Effector memory CD8-positive, alpha-beta T cell (primary cell): Measurements from ENCODE around the gene CDH26.
A peak's percentile ranks its signal among the peaks of the same experiment; 100 is the strongest.
"Not testable (repeated sequence)": the region's sequence is repeated elsewhere in the genome, so short reads cannot be mapped to it uniquely, and the experiment has no call there.

Source experiments
- ATAC-seq: fragments of 150-1000 bp; cut with Tn5 transposase; replicated peaks from 2 replicates; pipeline ENCODE4 v1.10.0; 2021; ENCODE audit warnings: mild to moderate bottlenecking, moderate library complexity
- DNase-seq, 3 experiments: peaks; one replicate each; pipeline ENCODE4 v3.0.0; 2021
- H3K27ac Mint-ChIP-seq, 2 donors: one replicate each; pipeline ENCODE4 v1.8.0; 2022; ENCODE audit warnings: mild to moderate bottlenecking in 2 of 2, mixed read lengths in 2 of 2, moderate library complexity in 2 of 2
- H3K27me3 Mint-ChIP-seq, 2 donors: one replicate each; pipeline ENCODE4 v1.8.0; 2022; ENCODE audit warnings: mixed read lengths in 2 of 2
- H3K36me3 Mint-ChIP-seq: one replicate; pipeline ENCODE4 v1.8.0; 2022; ENCODE audit warnings: mild to moderate bottlenecking, moderate library complexity, mixed read lengths; ENCODE audit not compliant: insufficient read depth
- H3K4me1 Mint-ChIP-seq, 2 donors: one replicate each; pipeline ENCODE4 v1.8.0; 2022; ENCODE audit warnings: low read depth in 2 of 2, mixed read lengths in 2 of 2
- H3K4me3 Mint-ChIP-seq, 2 donors: one replicate each; pipeline ENCODE4 v1.8.0; 2022; ENCODE audit warnings: mild to moderate bottlenecking in 2 of 2, mixed read lengths in 2 of 2, moderate library complexity in 2 of 2
- H3K9me3 Mint-ChIP-seq, 2 donors: one replicate each; pipeline ENCODE4 v1.8.0; 2022; ENCODE audit warnings: mixed read lengths in 2 of 2

The CDH26 gene

DNA sequence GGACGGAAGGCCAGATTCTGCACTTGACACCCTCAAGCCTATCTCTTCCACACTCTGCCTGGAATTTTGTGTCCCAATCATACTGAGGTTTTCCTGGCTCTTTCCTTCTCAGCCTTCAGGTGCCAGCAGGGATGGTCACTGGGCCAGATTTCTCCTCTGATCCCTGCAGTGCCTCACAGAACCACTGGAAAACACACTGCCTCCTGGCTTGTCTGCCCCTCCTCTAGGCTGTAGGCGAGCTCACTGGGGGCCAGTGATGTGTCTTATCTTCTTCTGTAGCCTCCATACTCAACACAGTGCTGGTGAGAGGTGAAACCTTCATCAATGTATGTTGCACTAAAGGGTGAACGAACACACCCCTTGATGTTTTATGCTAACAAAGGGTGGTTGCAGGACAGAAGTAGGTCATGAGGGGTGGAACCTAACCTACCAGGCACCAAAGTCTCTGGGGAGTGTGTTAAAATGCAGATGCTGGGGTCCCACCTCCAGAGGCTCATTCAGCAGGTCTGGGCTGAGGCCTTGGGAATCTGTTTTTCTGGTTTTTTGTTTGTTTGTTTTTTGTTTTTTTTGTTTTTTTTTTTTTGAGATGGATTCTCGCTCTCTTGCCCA lies 80.3 kb downstream of the CDH26 start:
- ATAC-seq = no peak
- Mint-ChIP-seq H3K4me1 (peaks cover 0 to 3% of the 10 kb centered on the region in 2 donors), H3K27me3 (peaks cover 18 to 47% of the 10 kb centered on the region in 2 donors), H3K27ac (no peak overlapping the region), H3K36me3 (no peaks in the 10 kb centered on the region), H3K9me3 (peaks cover 0 to 1% of the 10 kb centered on the region in 2 donors), H3K4me3 (no peak overlapping the region)
- no peak for DNase-seq

DNA sequence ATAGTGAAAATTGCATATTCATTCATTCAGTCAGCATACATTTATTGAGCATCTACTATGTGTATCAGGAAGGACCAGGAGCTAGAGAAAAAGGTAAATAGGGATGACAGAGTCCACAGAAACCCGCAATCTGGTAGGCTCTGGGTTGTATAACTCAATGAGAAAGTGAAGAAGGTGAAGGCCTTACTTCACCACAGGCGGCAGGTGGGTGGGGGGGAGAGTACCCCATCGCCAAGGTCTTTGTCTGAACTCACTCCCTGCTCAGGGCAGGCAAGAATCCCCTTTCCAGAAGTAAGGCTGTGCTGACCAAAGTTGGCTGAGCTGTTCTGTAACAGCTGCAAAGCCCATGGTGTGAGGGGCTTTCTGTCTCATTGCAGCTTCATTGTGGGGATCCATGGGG lies 81.3 kb downstream of the CDH26 start:
- ATAC-seq (no peak), DNase-seq (no peak)
- Mint-ChIP-seq H3K27me3 (peaks cover 18 to 47% of the 10 kb centered on the region in 2 donors), H3K9me3 (peaks cover 0 to 1% of the 10 kb centered on the region in 2 donors), H3K4me3 (no peak overlapping the region), H3K36me3 (no peaks in the 10 kb centered on the region), H3K27ac (no peak overlapping the region), H3K4me1 (peaks cover 0 to 3% of the 10 kb centered on the region in 2 donors)

DNA sequence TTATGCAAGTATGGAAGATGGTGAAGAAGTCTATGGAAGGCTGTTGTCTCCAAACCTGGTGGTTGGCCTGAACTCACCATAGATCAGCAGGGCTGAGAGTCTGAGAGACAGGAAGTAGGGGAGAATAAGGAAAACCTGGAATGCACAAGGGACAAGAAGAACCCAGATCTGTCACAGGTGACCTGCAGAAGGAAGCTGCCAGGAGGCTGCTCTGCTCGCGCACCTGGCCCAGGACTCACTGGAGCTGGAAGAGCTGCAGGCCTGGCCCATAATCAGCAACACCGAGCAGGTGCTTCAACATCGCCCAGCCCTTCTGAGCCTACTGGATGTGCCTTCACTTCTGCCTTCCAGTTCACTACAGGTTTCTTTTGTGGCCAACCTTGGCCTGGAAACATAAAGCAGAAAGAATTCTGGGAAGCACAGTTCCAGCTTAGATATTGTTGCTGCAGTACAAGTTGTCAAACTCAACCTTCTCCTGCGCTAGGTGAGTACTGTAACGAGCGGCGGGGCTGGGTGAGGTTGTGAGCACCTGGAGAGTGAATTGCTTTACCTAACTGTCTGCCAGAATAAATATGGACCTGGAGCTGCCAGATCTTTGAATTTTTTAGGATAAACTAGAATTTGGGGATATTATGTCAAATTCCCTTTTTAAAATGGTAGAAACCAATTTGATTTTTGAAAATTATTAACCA lies 82.4 kb downstream of the CDH26 start:
- peaks cover 0 to 3% of the 10 kb centered on the region in 2 donors for H3K4me1 Mint-ChIP-seq

DNA sequence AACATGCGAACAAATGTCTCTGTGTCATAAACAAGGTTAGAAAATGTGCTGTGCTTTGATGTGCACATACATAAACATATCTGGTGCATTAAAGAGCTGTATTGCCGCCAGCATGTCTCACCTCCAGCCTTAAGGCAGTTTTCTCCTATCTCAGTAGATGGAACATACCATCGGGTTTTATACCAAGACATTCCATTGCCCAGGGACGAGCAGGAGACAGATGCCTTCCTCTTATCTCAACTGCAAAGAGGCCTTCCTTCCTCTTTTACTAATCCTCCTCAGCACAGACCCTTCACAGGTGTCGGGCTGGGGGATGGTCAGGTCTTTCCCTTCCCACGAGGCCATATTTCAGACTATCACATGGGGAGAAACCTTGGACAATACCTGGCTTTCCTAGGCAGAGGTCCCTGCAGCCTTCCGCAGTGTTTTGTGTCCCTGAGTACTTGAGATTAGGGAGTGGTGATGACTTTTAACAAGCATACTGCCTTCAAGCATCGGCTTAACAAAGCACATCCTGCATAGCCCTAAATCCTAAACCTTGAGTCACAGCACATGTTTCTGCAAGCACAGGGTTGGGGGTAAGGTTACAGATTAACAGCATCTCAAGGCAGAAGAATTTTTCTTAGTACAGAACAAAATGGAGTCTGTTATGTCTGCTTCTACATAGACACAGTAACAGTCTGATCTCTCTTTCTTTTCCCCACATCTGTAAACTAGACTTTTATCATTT lies 83.4 kb downstream of the CDH26 start:
- not testable (repeated sequence) for H3K27ac Mint-ChIP-seq, ATAC-seq, H3K4me3 Mint-ChIP-seq, H3K4me1 Mint-ChIP-seq, H3K9me3 Mint-ChIP-seq, DNase-seq, H3K36me3 Mint-ChIP-seq
- H3K27me3 Mint-ChIP-seq = peaks cover 11 to 38% of the 10 kb centered on the region in 2 donors

More for the DNA sequence above, 82.4 kb downstream of the CDH26 start:
- H3K9me3 Mint-ChIP-seq = peaks cover 0 to 1% of the 10 kb centered on the region in 2 donors
- no peak overlapping the region for H3K4me3 Mint-ChIP-seq
- peaks cover 18 to 47% of the 10 kb centered on the region in 2 donors for H3K27me3 Mint-ChIP-seq
- no peak for ATAC-seq
- H3K27ac Mint-ChIP-seq = no peak overlapping the region
- no peak for DNase-seq
- H3K36me3 Mint-ChIP-seq = no peaks in the 10 kb centered on the region

DNA sequence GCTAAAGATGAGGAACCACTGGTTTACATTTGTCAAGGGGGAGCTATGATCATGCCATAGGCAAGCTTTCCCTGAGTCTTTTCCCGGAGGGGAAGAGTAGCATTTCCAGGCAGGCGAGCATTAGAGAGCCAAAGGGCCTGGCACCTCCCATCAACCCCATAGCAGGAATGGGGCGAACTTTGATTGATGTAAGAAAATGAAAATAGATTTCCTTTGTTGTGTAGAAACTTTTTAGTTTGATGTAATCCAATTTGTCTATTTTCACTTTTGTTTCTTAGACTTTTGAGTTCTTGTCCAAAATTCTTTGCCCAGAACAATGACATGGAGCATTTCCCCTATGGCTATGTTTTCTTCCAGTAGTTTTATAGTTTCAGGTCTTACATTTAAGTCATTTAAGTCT lies 85.2 kb downstream of the CDH26 start:
- Mint-ChIP-seq H3K27me3 (peaks cover 7 to 26% of the 10 kb centered on the region in 2 donors), H3K36me3 (no peaks in the 10 kb centered on the region), H3K9me3 (no peaks in the 10 kb centered on the region), H3K4me3 (no peak overlapping the region), H3K27ac (no peak overlapping the region), H3K4me1 (no peaks in the 10 kb centered on the region)
- no peak for DNase-seq
- ATAC-seq = no peak

DNA sequence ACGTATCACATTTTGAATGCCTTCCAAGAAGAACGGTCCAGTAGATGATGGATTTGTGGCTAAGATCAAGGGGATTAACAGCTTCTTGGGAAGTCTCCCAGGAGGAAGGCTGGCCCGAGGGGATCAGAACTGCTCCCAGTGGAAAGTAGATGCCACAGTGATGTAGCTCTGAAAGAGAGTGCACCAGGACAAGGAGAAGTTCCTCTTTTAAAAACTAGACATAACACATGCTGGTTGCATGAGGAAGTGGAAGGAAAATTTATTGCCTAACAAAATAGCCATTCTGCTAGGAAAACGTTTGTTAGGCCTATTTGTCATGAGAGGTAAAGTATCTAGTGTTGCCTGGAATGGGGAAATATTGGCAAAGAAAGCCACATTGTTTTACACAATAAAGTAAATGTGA lies 87.8 kb downstream of the CDH26 start:
- no peak overlapping the region for H3K4me3 Mint-ChIP-seq
- H3K36me3 Mint-ChIP-seq = no peaks in the 10 kb centered on the region
- no peaks in the 10 kb centered on the region for H3K4me1 Mint-ChIP-seq
- H3K27ac Mint-ChIP-seq = no peak overlapping the region
- no peak for ATAC-seq
- no peaks in the 10 kb centered on the region for H3K9me3 Mint-ChIP-seq
- peaks cover 0 to under 1% of the 10 kb centered on the region in 2 donors for H3K27me3 Mint-ChIP-seq
- no peak for DNase-seq

DNA sequence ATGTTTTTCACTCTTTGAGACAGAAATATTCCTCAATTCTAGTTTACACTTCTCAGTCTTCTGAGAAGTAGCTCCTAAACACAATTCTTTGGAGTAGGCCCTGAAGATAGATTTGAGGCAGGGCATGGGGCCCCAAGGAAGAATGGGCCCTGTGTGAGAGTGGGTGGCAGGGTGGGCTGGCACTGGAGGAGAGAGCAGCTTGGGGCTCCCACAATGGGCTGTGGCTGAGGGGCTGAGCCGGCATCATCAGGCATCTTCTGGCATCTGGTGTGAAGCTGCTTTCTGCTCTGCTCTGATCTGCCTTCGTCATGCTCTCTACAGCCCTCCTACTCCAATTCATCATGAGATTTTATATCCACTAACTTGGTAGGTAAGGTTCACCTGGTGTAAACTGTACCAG lies 88.2 kb downstream of the CDH26 start:
- no peaks in the 10 kb centered on the region for H3K36me3 Mint-ChIP-seq
- H3K27me3 Mint-ChIP-seq = no peaks in the 10 kb centered on the region
- no peaks in the 10 kb centered on the region for H3K9me3 Mint-ChIP-seq
- no peak for ATAC-seq
- H3K27ac Mint-ChIP-seq = no peak overlapping the region
- H3K4me3 Mint-ChIP-seq = no peak overlapping the region
- no peaks in the 10 kb centered on the region for H3K4me1 Mint-ChIP-seq
- DNase-seq = no peak

DNA sequence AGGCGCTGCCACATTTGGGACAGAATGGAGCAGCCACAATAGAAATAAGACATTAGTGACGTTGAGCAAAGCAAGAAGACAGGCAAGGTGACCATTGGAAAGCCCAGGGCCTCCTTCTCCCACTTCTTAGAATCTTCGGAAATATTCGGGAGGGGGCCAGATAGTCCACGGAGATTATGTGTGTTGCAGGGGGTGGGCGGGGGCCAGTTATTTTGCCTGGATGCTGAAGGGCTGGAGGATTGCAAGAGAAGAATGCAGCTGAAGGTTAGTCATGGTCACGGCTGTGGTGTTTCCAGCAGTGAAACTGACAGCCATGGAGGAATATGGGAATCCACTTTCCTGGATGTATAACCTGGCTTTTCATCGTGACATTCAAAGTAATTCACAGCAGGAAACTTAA lies 88.6 kb downstream of the CDH26 start:
- no peak for ATAC-seq

DNA sequence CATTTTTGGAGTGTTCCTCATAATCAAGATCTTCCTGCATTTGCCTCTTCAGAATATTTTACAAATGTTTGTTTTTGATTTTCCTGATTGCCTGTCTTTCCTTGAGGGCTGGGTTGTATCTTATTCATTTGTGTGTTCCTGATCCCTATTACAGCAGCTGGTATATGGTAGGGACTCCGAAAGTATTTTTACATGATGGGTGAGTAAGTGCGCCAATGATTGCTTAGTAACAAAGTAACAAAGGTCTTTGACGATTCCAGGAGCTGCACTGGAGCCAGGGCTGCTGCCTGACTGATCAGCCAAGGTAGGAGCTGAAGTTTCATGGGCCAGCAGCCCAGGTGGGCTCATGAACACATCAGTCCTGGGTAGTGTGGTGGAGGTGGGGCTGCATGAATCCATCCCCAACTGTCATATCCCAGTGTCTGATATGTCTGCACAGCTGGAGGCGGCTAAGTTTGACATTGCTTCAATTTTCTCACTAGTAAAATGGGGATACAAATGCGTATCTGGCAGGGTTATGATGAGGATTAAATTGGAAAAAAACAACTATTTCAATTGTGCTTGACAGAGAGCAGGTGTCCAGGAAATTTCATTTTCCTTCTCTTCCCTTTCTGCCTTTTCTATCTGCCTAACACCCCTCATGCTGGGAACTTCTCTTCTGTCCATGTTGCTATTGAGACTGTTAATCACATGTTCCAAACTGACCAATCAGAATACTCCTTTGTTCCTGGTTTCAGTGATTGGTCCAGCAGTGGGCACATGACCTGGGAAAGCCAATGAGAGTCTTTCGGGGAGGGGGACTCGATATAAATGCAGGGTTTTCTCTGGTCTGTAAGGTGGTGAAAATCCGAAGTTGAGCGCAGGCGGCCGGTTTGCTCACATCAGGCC lies 90.7 kb downstream of the CDH26 start:
- no peak overlapping the region for H3K27ac Mint-ChIP-seq
- ATAC-seq = no peak
- DNase-seq = no peak
- no peaks in the 10 kb centered on the region for H3K36me3 Mint-ChIP-seq
- H3K4me3 Mint-ChIP-seq = no peak overlapping the region
- no peaks in the 10 kb centered on the region for H3K27me3 Mint-ChIP-seq
- H3K9me3 Mint-ChIP-seq = no peaks in the 10 kb centered on the region
- H3K4me1 Mint-ChIP-seq = peaks cover 0 to 3% of the 10 kb centered on the region in 2 donors

More for the DNA sequence above, 88.6 kb downstream of the CDH26 start:
- no peaks in the 10 kb centered on the region for H3K27me3 Mint-ChIP-seq
- H3K36me3 Mint-ChIP-seq = no peaks in the 10 kb centered on the region
- H3K9me3 Mint-ChIP-seq = no peaks in the 10 kb centered on the region
- no peak overlapping the region for H3K27ac Mint-ChIP-seq
- no peak for DNase-seq
- H3K4me3 Mint-ChIP-seq = no peak overlapping the region
- no peaks in the 10 kb centered on the region for H3K4me1 Mint-ChIP-seq

DNA sequence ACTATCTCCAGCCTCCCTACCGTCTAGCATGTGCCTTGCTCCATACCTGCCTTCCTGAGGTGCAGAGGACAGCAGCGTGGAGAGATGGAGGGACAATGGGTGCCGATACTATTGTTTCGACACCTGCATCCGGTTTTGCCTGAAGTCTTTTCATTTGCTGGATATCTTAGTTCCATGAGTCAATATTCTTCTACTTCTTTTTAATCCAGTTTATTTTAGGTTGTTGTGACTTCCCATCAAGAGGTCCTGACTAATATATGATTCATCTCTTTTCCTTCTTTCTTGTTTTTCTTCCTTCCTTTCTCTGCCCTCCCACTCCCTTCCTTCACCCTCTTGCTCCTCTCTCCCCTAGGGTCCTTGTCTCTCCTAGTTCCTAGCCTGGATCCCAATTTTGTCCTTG lies 91.4 kb downstream of the CDH26 start:
- H3K9me3 Mint-ChIP-seq = no peaks in the 10 kb centered on the region
- no peak overlapping the region for H3K4me3 Mint-ChIP-seq
- H3K4me1 Mint-ChIP-seq = peaks cover 1 to 4% of the 10 kb centered on the region in 2 donors
- no peaks in the 10 kb centered on the region for H3K36me3 Mint-ChIP-seq
- no peaks in the 10 kb centered on the region for H3K27me3 Mint-ChIP-seq
- ATAC-seq (no peak), DNase-seq (no peak)
- no peak overlapping the region for H3K27ac Mint-ChIP-seq

DNA sequence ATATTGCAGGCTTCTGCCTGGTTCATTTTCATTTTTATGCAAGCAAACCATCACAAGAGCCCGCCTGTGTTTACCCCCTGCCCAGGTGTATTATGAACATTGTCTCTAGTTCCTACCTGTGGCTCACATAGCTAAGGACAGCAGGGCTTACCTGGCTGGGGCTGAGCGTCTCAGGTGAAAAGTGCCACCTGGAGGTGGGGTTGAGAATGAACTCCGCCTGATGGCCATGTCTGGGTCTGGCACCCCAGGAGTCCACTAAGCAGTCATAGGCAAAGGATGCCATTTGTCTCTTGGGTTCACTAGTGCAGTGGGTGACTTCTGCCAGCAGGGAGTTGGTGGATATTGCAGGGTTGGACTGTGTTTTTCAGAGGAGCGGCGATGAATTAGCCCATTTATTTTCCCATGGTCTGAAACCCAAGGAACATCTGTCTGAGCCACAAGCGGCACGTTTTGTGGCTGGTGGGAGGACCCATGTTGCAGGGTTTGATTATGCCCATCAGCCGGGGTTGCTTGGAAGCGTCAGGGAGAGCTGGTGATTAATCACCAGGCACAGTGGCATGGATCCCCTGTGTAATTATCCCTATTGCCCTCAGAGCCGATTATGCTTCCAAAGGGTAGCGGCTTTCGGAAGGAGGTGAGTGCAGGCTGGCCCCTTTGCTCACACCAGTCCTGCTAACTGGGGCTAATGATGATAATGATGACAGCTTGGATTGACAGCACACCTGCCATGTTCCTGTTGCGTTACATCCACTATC lies 92.1 kb downstream of the CDH26 start:
- Mint-ChIP-seq H3K27ac (no peak overlapping the region), H3K27me3 (no peaks in the 10 kb centered on the region)

DNA sequence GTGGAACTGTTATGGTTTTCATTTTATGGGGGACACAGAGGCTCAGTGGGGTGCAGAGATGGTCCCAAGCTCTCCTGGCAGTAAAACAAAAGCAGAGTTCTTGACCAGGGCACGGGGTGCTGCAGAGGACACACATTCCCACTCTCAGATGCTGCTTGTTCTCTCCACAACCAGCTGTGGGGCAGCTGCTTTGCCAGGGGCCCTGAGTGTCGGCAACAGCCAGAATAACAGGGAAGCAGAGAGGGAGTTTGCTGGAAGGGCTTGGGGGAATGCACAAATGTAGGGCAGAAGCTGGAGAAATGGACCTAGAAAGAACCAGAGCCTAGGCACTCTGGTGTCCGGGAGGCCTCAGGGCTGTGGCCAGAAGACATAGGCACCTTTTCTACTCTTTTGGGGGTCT lies 93.7 kb downstream of the CDH26 start:
- Mint-ChIP-seq H3K4me1 (peaks cover 23 to 25% of the 10 kb centered on the region in 2 donors), H3K4me3 (no peak overlapping the region), H3K27me3 (no peaks in the 10 kb centered on the region), H3K36me3 (no peaks in the 10 kb centered on the region), H3K27ac (peak overlapping the region in 1 of 2 donors; percentile 70), H3K9me3 (no peaks in the 10 kb centered on the region)
- DNase-seq (no peak), ATAC-seq (no peak)

More for the DNA sequence above, 92.1 kb downstream of the CDH26 start:
- H3K9me3 Mint-ChIP-seq = no peaks in the 10 kb centered on the region
- no peak overlapping the region for H3K4me3 Mint-ChIP-seq
- H3K36me3 Mint-ChIP-seq = no peaks in the 10 kb centered on the region
- DNase-seq = no peak
- H3K4me1 Mint-ChIP-seq = peaks cover 9 to 11% of the 10 kb centered on the region in 2 donors
- no peak for ATAC-seq
